ENCODE results near the gene GPC6. TPM values are rescaled to one million over a fixed set of nuclear protein-coding genes. Genes with fewer than 3 reads are reported as not detected.
"Not testable (repeated sequence)": the region's sequence is repeated elsewhere in the genome, so short reads cannot be mapped to it uniquely, and the experiment has no call there.

The GPC6 gene
- polyA plus RNA-seq, 3 donors, result 54.9 to 59.5 (median 55.3) TPM

DNA sequence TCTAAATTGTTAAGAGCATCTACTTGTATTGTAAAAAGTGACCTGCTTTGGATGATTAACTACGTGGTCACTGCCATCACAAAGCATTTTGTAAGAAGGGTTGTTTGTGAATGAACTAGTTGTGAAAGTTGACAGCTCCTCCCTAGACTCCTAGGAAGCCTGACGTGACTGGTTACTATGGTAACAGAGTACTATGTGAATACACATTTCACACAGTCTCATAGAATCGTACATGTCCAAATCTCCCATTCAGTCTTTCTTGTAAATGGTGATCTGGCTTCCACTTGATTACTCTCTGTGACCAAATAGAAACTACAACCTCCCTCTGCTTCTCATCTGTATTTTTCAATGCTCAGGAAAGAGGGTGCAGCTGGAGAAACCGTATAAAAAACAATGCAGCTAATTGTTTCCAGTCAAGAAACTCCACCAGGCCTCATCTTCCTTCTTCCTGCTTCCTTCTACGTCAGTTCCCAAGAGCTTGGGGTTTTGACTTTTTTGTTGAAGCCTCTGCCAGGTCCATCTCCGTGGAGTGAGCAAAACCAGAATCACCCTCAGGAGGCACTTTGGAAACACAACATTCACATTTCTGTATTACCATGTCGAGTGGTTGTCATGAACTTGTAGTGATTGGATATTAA lies 83.4 kb downstream of the GPC6 start:
- peak; percentile 28 for DNase-seq

DNA sequence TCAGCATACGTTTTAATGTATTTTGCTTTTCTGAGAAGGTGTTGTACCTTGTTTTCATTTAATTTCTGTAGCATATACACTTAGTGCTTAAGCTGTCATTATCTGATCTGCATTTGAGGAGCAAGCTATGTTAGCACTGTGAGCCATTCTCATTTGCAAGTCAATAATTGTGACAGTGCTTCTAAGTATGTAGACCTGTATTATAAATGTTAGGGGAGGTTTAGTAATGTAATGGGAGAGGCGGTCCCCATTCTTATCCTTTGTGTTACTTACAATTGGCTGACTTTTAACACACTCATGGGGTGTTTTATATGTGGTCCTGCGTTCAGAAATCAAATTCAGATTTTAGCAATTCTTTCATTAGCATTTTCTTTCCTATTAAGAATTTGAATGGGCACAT lies 90.2 kb downstream of the GPC6 start:
- no peak for DNase-seq

DNA sequence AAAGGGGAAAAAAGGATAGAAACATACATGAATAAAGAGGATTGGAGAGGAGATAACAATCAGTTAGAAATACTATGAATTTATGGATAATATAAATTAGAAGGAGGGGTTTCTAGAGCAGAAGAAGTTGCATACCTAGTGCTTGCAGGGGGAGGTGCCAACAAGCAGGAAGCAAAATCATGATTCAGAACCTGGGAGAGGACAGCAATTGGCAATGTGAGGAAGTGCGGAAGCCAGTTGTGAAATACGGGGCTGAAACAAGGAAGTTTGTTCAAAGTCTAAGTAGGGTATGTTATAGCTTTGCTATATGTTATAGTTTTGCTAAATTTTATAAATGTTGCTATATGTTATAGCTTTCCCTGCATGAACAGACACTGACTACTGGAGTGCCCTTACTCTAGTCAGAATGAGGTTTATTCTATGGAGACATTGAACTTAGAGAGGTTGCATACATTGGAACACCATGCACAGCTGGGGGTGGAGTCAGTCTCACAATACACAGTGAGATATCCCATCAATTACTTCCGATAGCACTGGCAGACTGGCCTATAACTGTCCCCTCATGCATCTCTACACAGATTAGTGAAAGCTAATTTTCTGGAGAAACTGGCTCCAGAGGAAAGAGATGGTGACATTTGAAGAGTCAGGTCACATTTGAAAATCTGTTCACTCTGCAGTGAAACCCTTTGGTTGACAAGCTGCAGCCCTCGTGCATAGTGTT lies 92.1 kb downstream of the GPC6 start:
- DNase-seq, result no peak

DNA sequence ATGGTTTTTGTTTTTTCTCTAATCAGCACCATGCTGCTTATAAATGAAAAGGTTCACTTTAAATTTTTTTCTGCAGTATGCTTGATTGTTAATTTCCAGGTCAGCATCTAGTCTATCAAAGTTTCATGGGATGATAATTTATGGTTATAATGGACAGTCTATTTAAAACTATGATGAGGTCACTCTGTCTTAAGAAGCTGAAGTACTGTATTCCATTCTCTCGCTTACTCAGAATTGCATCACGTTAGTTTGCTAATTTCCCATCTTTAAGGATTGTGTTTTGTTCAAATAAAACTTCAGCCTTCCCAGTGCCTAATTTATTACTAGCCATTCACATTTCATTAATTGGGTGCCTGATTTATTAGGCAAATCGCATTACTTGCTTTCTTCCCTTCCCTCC lies 94.3 kb downstream of the GPC6 start:
- DNase-seq, result no peak

DNA sequence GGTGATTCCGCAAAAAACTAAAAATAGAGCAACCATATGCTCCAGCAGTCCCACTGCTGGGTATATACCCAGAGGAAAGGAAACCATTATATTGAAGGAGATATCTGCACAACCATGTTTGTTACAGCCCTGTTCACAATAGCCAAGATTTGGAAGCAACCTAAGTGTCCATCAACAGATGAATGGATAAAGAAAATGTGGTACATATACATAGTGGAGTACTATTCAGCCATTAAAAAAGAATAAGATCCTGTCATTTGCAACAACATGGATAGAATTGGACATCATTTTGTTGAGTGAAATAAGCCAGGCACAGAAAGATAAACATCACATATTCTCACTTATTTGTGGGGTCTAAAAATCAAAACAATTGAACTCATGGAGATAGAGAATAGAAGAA lies 97.3 kb downstream of the GPC6 start:
- DNase-seq, result not testable (repeated sequence)

DNA sequence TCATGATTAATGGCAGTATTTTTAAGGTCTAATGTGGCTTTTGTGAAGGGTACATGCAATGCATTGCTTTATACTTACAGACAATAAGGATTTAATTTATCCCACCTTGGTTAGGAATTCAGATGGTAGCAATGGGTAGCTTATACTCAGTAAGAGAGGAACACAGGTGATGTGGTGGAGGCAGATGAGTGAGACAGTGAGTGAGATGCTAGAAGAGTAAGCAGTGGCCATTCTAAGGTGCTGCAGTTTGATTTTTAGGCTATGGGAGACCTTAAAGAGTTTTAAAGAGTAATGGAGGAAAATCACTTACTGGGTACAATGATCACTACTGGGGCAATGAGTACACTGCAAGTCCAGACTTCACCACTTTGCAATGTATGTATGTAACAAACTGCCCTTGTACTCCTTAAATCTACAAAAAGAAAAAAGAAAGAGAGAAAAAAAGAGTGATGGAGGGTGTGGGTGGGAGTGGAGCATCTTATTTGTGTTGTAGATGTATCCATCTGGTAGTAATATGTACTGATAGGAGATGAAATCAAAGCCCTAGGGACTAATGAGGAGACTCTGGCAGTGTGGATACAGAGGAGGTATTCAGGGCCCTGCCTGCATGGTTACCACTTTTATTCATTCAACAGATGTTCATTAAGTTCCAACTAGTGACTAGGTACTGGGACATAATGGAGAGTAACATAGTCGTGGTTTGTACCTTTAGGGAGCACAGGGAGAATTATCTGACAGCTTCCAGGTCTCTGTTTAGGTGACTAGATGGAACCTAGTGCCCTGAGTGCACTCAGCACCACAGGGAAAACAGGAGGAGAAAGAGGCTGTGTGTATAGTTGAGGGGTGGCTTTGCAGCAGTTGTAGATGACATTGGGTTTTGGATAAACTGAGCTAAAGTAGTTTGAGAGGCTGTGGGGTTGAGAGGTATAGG lies 99.0 kb downstream of the GPC6 start:
- no peak for DNase-seq

DNA sequence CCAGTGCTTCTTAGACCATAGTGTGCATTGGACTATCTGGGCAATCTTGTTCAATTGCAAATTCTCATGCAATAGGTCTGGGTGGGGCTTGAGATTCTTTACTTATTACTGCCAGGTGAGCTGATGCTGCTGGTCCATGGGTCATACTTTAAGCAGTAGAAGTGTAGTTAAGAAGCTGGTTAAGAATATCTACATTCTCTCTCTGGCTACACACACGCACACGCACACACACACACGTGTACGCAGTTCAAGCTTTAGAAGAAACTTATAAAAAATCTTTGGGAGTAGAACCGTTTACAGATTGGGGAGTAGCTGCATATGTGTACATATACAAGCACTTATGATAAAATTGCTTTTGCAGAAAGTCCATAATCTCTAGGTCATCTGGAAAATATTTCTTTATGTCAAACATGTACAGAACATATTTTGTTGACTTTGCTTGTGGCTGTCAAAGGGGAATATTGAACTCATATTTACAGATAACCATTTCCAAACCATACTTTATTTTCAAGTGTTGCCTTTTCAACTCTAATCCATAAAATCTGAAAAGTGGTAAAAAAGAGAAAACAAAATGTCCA lies 99.7 kb downstream of the GPC6 start:
- DNase-seq, result no peak

DNA sequence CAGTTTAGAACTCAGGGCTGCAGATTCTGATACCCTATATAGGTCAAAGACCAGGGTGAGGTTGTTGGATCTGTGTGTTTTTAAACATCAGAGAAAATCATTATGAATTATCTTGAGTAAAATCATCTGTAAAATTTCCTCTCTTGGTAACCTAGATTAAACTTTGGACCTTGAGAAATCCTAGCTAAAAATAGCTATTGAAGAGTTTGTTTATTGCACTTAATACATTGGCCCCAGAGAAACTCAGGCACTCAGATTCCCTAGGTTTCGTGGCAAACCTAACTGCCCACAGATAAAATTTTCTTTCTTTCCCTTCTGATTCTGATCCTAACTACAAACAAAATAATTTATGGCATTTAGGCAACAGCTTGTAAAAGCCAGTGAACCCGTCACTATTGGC lies 102.3 kb downstream of the GPC6 start:
- DNase-seq, result no peak

DNA sequence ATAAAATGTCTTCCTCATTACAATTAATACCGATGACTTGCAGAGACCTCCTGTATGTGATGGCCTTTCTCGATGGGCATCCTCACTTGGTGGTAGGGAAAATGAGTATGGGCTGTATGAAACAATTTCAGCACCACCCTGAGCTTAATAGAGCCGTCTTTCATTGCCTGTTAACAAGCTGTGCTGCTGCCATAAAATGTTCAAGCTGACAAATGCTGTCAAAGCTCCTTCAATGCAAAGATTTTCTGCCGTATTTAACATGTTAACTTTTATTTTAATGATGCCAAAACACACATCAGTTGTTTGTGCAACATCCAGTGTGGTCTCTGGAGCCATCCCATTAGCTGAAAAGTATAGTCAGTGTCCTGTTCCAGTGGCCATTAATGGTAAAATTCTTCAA lies 110.1 kb downstream of the GPC6 start:
- no peak for DNase-seq

DNA sequence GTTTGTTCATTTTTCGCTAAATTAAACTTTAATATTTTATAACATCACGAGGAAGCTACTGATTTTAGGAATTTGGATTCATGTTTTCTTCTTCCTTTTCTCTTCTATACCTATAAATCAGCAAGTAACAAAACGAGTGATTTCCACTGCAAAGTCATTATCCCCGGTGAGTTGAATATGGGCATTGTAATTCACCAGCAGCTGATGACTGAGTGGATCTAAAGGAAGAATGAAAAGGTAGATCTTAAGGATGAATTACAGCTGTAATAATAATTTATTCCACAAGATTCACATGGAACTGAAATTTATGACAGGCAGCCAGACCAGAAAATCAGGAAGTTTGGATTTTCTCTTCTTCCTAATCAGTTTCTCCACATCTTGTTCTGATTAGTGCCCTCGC lies 111.4 kb downstream of the GPC6 start:
- DNase-seq, result no peak

DNA sequence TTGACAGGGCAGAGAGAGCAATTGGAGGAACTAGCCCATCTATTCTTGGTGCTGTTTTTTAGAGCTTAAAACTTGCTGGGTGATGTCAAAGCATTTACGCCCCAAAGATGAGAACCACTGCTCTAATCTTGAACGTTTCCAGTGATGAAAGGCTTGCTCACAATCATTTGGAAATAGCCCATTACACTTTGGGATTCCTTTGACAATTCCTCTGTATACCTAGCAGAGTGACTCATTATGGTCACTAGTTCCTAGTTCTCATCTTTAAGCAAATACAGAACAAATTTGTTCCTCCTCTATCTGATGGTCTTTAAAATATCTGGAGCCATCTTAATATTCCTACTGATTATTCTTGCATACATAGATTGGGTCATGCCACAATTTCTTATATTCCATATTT lies 112.3 kb downstream of the GPC6 start:
- DNase-seq, result no peak

DNA sequence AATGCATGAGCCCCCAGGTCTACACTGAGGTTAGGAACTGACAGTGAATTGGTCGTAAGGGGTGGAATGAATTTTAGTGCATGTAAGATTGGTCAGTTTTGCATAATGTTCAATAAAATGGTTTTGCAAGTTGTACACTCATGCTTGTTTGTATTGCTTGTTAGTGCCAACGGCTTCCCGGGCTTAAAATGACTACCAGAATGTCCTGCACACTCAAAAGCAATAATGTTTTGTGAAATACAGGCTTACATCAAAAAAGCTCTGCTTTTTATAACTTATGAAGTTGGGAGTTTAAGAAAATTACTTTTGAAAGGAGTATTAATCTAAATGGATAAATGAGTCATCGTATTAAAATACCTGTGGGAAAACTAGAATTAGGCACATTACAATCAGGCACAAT lies 112.9 kb downstream of the GPC6 start:
- no peak for DNase-seq

DNA sequence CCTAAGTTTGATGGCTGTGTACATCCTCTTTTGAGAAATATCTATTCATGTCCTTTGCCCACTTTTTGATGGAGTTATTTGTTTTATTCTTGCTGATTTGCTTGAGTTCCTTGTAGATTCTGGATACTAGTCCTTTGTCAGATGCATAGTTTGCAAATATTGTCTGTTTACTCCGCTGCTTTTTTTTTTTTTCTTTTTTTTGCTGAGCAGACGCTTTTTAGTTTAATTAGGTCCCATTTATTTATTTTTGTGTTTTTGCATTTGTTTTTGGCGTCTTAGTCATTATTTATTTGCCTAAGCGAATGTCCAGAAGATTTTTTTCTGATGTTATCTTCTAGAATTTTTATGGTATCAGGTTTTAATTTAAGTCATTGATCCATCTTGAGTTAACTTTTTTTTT lies 114.9 kb downstream of the GPC6 start:
- no peak for DNase-seq

DNA sequence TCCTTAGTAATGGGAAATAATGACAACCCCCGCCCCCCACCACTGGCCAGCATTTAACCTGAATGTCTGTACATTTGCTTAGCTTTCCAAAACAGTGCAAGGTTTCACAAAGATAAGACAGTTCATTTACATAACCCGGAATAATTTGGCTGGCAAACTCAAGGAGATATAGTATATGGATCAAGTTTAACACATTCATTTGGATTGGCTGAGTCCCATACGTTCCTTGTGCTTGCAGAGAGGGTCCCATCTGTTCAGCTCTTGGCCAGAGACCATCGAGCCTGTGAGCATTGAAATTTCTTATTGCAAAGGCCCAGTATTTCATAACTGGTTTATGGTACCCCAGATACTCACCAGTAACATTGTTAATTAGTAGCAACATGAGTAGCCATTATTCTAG lies 116.5 kb downstream of the GPC6 start:
- no peak for DNase-seq

DNA sequence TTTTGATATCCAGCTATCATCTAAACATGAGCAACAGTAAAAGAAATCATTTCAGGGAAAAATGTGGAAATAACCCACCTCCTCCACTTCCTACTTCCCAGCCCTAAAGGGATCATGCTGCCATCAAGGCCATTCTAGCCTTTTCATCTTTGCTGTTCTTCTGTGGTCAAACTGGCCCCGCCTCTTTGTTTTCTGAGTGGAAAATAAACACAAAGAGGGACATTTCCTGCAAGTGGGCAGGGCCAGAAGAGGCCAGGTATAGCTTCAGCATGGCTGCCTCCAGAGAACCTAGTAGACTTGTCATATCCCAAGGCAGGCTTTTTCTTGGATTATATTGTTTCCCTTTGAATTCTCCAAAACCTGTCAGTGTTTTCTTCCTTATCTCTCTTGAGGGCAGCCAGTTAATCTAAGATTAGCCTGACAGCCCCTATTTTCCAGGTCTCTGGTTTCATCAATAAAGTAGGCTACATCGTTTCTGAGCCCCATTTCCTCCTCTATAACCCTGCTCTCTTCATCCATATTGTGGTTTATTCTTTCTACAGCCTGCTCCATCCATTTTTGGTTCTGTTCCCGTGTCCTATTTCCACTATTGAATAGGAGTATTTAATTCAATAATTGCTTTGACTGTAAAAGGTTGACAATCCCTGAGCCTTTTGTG lies 117.6 kb downstream of the GPC6 start:
- no peak for DNase-seq

DNA sequence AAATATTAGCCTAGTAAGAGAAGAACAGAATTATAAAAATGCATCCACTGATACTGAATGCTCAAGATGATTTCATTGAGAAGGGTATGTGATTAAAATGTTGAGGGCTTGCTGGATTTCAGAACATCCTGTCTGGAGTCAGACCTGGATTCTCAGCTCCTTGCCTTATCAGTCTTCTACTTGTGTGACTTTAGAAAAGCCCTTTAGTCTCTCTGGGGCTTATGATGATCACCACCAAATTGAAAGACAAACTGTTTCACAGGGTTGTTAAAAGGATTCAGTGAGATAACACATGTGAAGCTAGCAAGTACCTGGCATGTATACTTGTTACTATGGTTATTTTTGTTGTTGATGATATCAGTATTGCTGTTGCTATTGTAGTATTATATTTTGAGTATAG lies 118.4 kb downstream of the GPC6 start:
- no peak for DNase-seq

DNA sequence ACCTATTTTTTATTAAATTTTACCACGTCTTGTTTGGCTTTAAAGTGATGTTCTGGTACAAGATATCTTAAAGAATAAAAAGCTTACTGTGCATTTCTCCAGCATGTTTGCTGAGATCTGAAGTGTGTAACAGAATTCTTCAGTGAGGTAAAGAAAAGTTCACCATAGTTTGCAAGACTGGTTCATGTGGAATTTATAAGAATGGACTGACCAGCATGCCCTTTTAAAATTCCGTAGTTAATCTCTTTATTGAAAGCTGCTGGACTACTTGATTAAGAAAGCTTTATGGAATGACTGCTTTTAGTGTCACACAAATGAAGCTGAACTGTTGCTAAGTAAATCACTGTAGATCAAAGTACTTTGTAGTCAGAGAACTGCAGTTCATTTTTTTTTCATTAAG lies 119.2 kb downstream of the GPC6 start:
- peak; percentile 61 for DNase-seq

DNA sequence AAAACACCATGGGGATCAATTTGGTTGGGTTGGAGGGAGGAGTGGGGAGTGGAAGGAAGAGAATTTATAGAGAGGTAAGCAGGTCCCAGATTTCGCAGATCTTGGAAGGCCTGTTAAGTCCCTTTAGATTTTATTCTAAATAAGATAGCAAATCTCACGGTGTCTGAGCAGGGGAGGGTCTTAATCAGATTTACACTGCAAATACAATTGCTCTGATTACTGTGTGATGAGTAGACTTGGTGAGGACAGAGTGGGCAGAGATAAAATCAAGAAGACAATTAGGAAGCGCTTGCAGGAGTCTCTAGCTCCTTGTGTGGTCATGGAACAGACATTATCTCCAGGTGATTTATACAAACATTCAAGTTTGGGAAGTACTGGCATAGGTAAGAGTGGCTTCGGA lies 126.0 kb downstream of the GPC6 start:
- no peak for DNase-seq

DNA sequence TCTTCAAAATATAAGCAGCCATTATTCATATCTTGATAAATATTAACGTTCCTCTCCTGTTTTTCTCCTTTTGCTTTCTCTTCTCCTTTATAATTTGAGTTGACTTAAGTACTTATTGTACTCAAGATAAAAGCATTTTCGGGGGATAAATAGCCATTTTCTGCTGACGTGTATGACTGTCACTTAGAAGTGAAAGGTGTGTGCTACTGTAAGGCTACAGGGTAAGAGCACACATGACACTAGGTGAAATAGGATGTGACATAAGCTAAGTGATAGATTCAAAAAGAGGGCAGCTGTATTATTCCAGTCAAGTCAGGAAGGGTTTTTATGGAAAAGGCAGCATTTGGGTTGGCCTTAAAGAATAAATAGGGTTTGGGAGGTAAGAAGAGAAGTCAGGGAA lies 128.5 kb downstream of the GPC6 start:
- DNase-seq, result no peak

DNA sequence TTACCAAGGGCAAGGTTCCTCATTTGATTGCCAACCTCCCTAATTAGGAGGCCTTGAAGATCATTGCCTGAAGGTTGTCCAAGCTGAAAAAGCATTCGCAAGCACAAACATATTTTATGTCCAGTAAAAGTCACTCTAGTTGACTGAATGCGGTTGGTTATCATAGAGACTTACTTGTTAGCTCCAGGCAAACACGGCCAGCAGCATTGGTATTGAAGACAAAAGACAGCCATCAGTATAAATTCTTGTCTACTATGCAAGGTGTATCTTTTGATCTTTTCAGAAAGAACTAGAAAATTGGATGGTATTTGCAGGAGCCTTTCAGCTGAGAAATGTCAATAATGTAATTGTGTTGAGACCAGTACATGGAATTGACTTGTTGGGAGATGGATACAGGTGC lies 129.9 kb downstream of the GPC6 start:
- DNase-seq, result no peak

DNA sequence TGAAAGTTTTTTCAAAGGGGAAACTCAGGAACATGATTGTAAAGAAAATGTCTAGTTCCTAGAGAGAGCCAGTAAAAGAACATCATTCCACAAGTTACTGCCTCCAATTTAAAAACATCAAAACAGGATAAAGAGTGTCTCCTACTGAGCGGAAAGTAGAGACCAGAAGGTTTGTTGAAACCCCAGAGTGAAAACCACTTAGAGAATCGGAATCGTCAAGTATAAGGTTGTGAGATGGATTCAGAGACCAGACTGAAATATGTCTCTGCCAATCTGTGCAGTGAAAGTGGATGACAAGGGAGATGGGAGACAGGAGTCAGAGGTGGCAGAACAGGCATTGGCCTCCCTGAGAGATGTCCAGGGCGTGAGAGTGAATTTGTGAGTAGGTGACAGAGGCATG lies 133.4 kb downstream of the GPC6 start:
- no peak for DNase-seq

DNA sequence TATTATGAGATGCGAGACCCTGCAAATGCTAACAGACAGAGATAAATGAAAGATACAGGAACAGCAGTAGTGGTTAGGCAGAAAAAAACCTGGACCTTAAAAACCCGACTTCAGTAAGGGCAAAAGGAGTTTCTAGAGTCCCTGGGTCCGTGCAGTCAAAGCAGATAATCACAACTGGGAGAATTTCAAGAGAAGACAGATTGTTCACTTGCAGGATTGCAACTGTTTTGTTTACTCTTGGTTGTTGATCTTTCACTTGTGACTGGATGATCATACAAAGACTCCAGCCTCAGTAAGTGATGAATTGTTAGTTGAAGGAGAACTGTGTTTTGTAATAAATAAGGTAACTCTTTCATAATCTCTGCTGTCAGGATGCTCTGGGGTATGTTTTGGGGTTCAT lies 135.1 kb downstream of the GPC6 start:
- DNase-seq, result no peak

Measured in renal pelvis (tissue), 4 donors.